Activated CD8-positive, alpha-beta memory T cell treated with anti-CD3 and anti-CD28 coated beads for 36 hours (primary cell): ENCODE results near the gene MYO3A. TPM values are rescaled to one million over a fixed set of nuclear protein-coding genes. Genes with fewer than 3 reads are reported as not detected.
"Not testable (repeated sequence)": the region's sequence is repeated elsewhere in the genome, so short reads cannot be mapped to it uniquely, and the experiment has no call there.

Experiments
- CTCF ChIA-PET: fragments of 350-600 bp; sonication (Branson Sonifier 250); formaldehyde crosslinking; loops from one replicate; lab custom pipeline; 2021; ENCODE audit warnings: antibody characterized with exemption; lab: Charles Lee
- POLR2A ChIA-PET: fragments of 350-600 bp; sonication (Branson Sonifier 250); formaldehyde crosslinking; loops from one replicate; lab custom pipeline; 2021; ENCODE audit warnings: antibody characterized with exemption; lab: Charles Lee
- total RNA-seq, 2 experiments: library from RNA; stranded (reverse); gene quantifications; one replicate each; pipeline ENCODE4 v1.2.3, GENCODE V29; 2021

MYO3A gene
- total RNA-seq, 2 experiments from 2014 or later = not detected

GRCh38 chr10:26057466-26057865, 123.4 kb downstream of the MYO3A start:
- CTCF ChIA-PET = no interaction called here
- POLR2A ChIA-PET = interaction anchor here (0.6 kb wide), 1 partner anchor 242 kb away, joined by 4 read pairs; no protein-coding TSS in a partner anchor

- CTCF ChIA-PET = no interaction called here
- POLR2A ChIA-PET = no interaction called here
Observed at GRCh38 chr10:26064106-26064505, 130.1 kb downstream of the MYO3A start.

GRCh38 chr10:26067680-26068079, 133.7 kb downstream of the MYO3A start:
- CTCF ChIA-PET = no interaction called here
- POLR2A ChIA-PET = no interaction called here

DNA sequence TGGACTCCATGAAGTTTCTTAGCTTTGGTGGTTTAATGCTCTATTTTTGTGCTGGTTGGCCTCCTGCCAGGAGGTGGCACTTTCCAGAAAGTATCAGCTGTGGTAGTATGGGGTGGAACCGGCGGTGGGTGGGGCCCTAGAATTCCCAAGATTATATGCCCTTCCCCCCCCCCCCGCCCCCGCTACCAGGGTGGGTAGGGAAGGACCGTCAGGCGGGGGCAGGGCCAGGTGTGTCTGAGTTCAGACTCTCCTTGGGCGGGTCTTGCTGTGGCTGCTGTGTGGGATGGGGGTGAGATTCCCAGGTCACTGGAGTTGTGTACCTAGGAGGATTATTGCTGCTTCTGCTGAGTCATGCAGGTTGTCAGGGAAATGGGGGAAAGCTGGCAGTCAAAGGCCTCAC, 146.9 kb downstream of the MYO3A start:
- CTCF ChIA-PET, POLR2A ChIA-PET: not testable (repeated sequence)

- ChIA-PET CTCF (no interaction called here), POLR2A (no interaction called here)
Observed at GRCh38 chr10:26081459-26081858, 147.4 kb downstream of the MYO3A start.

DNA sequence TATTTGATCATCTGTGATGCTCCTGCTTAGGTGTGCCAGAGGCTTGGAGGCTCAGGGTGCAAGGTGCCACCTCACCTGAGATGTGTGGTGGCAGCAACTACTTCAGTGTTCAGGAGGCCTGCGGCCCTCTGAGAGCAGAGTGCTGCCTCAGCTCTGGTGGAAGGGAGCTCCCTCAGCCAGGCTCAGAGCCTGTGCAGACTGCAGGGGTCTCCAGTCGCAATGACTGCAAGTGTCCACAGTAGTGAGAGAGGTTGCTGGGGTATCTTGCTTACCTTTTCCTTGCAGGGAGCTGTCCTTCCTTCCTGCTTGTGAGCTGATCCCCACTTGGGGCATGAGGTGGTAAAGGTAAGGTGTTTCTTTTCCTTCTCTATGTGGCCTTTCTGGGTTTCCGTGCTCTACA, 151.5 kb downstream of the MYO3A start:
- ChIA-PET CTCF (no interaction called here), POLR2A (no interaction called here)

GRCh38 chr10:26087666-26088065, 153.6 kb downstream of the MYO3A start:
- POLR2A ChIA-PET = no interaction called here
- CTCF ChIA-PET = no interaction called here

GRCh38 chr10:26090026-26090425, 156.0 kb downstream of the MYO3A start:
- POLR2A ChIA-PET = no interaction called here
- CTCF ChIA-PET = no interaction called here

- CTCF ChIA-PET = no interaction called here
- POLR2A ChIA-PET = no interaction called here
Observed at GRCh38 chr10:26090762-26091161, 156.7 kb downstream of the MYO3A start.

- POLR2A ChIA-PET = no interaction called here
- CTCF ChIA-PET = no interaction called here
Observed at GRCh38 chr10:26093229-26093628, 159.2 kb downstream of the MYO3A start.

- ChIA-PET POLR2A (no interaction called here), CTCF (no interaction called here)
Observed at GRCh38 chr10:26095781-26096180, 161.8 kb downstream of the MYO3A start.

GRCh38 chr10:26097549-26097948, 163.5 kb downstream of the MYO3A start:
- POLR2A ChIA-PET, CTCF ChIA-PET: not testable (repeated sequence)

- CTCF ChIA-PET = no interaction called here
- POLR2A ChIA-PET = no interaction called here
Observed at GRCh38 chr10:26112532-26112931, 178.5 kb downstream of the MYO3A start.

DNA sequence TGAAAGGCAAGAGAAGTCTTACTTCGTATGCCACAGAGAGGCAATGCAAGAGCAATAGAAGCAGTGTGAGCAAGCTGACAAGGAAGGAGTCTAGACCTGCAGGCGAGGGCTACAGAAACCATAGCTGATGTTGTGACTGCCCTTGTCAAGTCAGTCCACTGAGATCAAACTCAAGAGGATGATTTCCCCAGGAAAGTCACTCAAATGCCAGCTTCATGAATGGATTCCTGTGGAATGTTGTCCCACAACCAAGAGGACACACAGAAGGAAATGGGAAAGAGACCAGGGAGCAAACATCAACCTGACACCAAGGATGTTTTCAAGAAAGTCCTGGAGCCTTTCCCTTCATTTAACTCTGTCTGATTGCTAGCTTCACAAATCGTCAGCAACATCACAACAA, 204.6 kb downstream of the MYO3A start:
- ChIA-PET POLR2A (no interaction called here), CTCF (no interaction called here)

DNA sequence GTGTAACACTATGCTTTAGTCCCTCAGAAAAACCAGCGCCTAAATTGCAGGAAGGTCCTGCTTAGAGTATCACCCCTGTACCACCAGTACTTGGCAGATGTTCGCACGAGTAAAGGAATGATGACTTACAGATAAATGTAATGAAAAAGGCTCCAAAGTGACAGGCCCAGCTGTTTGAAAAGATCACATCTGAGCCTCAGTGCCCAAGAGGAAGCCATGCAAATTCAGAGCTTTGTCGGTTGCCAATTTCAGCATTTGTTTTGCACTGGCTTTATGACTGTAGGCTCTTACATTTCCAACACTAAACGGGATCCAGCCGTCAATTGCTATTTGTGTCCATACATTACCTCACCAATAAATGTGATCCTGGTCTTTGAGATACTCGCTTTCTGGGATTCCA, 222.0 kb downstream of the MYO3A start:
- POLR2A ChIA-PET = no interaction called here
- CTCF ChIA-PET = no interaction called here

GRCh38 chr10:26157734-26158133, 223.7 kb downstream of the MYO3A start:
- CTCF ChIA-PET = no interaction called here
- POLR2A ChIA-PET = no interaction called here

GRCh38 chr10:26169466-26169865, 235.4 kb downstream of the MYO3A start:
- ChIA-PET CTCF (no interaction called here), POLR2A (no interaction called here)

GRCh38 chr10:26172131-26172530, 238.1 kb downstream of the MYO3A start:
- CTCF ChIA-PET = no interaction called here
- POLR2A ChIA-PET = no interaction called here

- ChIA-PET CTCF (no interaction called here), POLR2A (no interaction called here)
Observed at GRCh38 chr10:26173837-26174236, 239.8 kb downstream of the MYO3A start.

DNA sequence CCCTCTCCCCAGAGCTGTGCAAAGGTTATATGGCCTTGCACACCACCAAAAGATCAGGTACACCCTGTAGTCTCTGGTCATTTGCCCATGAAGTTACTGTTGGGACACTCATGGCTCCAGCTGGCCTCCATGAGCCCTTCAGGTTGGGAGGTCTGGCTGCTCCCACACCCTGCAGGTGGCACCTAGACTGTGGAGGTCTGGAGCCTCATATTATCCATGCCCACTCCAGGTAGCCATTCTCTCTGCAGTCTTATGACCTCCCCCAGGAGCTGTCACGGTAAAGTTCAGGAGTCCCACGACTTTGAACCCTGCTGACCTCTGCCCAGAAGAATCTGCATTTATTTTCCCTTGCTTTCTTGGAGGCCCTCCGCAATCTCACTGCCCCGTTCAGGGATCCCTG, 243.3 kb downstream of the MYO3A start:
- ChIA-PET CTCF (no interaction called here), POLR2A (no interaction called here)

DNA sequence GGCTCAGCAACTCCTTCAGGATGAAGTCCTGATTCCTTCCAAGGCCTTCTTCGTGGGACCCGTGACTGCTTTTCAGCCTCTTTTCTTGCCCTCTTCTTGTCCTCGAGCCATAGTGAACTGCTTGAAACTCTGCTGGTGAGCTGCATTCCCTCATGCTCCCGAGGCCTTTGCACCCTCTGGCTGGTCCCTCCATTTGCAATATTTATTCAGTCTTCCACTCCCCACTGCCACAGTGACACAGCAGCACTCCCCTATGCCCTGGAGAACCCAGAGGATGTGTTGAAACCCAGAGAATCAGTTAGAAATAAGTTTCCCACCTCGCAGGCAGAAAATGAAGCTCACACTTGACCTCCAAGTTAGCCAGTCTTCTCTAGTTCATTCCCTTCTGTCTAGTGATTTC, 260.2 kb downstream of the MYO3A start:
- ChIA-PET CTCF (no interaction called here), POLR2A (no interaction called here)

- POLR2A ChIA-PET = no interaction called here
- CTCF ChIA-PET = no interaction called here
Observed at GRCh38 chr10:26197248-26197647, 263.2 kb downstream of the MYO3A start.
